NT2/D1 (cell line): ENCODE data around the gene SYNJ2BP.

Source experiments
- SUZ12 ChIP-seq: IDR thresholded peaks from 2 replicates; pipeline ENCODE4 v1.6.1; 2011; ENCODE audit not compliant: insufficient read length, insufficient read depth; ENCODE audit errors: extremely low read depth
- YY1 ChIP-seq: IDR thresholded peaks from 2 replicates; pipeline ENCODE4 v1.6.1; 2011; ENCODE audit not compliant: insufficient read length, insufficient read depth
- ZNF274 ChIP-seq: IDR thresholded peaks from 2 replicates; pipeline ENCODE4 v1.6.1; 2011; ENCODE audit warnings: mild to moderate bottlenecking, low read depth, low read length

- TF ChIP-seq YY1: no peak
- TF ChIP-seq ZNF274: no peak
- TF ChIP-seq SUZ12: no peak
These were observed 36.1 kb downstream of the SYNJ2BP start for GRCh38 chr14:70380824-70381223.
